GM23338 (cell line): ENCODE measurements around the gene SRP68. TPM values are rescaled to one million over a fixed set of nuclear protein-coding genes. Genes with fewer than 3 reads are reported as not detected.

Experiments used
- ATAC-seq: fragments of 200-7000 bp; cut with Tn5 transposase; 3 replicates; pipeline ENCODE4 v1.9.1; 2020
- DNase-seq: peaks from one replicate; pipeline ENCODE4 v3.0.0-alpha.2; 2015; ENCODE audit warnings: low spot score
- H2AFZ ChIP-seq: fragments of 200-600 bp; sonication (generic); 2 replicates; pipeline ENCODE4 v1.8.0; 2016; ENCODE audit warnings: antibody characterized with exemption, mild to moderate bottlenecking, moderate library complexity
- H3F3A ChIP-seq: fragments of 200-600 bp; sonication (generic); replicated peaks from 2 replicates; pipeline ENCODE4 v1.8.0; 2017; ENCODE audit warnings: antibody characterized with exemption, mixed run types, low read depth
- H3K27ac ChIP-seq: fragments of 200-600 bp; sonication (generic); 2 replicates; pipeline ENCODE4 v1.6.1; 2016; ENCODE audit warnings: low read depth
- H3K27me3 ChIP-seq: fragments of 200-600 bp; sonication (generic); 2 replicates; pipeline ENCODE4 v1.8.0; 2016; ENCODE audit warnings: mild to moderate bottlenecking, mixed run types, moderate library complexity; ENCODE audit not compliant: insufficient read depth
- H3K36me3 ChIP-seq: fragments of 200-600 bp; sonication (generic); 2 replicates; pipeline ENCODE4 v1.8.0; 2016; ENCODE audit warnings: mild to moderate bottlenecking; ENCODE audit not compliant: insufficient read depth
- H3K4me1 ChIP-seq: fragments of 200-600 bp; sonication (generic); 2 replicates; pipeline ENCODE4 v1.8.0; 2016; ENCODE audit warnings: mild to moderate bottlenecking, moderate library complexity; ENCODE audit not compliant: insufficient read depth
- H3K4me2 ChIP-seq: fragments of 200-600 bp; sonication (generic); 2 replicates; pipeline ENCODE4 v1.7.1; 2017; ENCODE audit warnings: mixed run types
- H3K4me3 ChIP-seq: fragments of 200-600 bp; sonication (generic); 2 replicates; pipeline ENCODE4 v1.6.1; 2016; ENCODE audit warnings: mixed run types
- H3K79me2 ChIP-seq: fragments of 200-600 bp; sonication (generic); replicated peaks from 2 replicates; pipeline ENCODE4 v1.8.0; 2017; ENCODE audit warnings: mild to moderate bottlenecking; ENCODE audit not compliant: insufficient read depth
- H3K9me2 ChIP-seq: fragments of 200-600 bp; sonication (generic); 2 replicates; pipeline ENCODE4 v1.8.0; 2017; ENCODE audit not compliant: insufficient read depth
- H4K20me1 ChIP-seq: fragments of 200-600 bp; sonication (generic); replicated peaks from 2 replicates; pipeline ENCODE4 v1.8.0; 2017; ENCODE audit warnings: mild to moderate bottlenecking; ENCODE audit not compliant: insufficient read depth
- H3K27ac Mint-ChIP-seq: 2 replicates; pipeline ENCODE4 v1.8.0; 2020; ENCODE audit warnings: inconsistent platforms, mild to moderate bottlenecking, moderate library complexity, mixed read lengths
- H3K27me3 Mint-ChIP-seq: 3 replicates; pipeline ENCODE4 v1.8.0; 2022; ENCODE audit warnings: low read depth, mild to moderate bottlenecking, moderate library complexity, mixed read lengths, inconsistent platforms; ENCODE audit not compliant: insufficient read depth, poor library complexity
- H3K36me3 Mint-ChIP-seq: 3 replicates; pipeline ENCODE4 v1.8.0; 2021; ENCODE audit warnings: low read depth, mild to moderate bottlenecking, inconsistent platforms, moderate library complexity, mixed read lengths
- H3K4me1 Mint-ChIP-seq: 3 replicates; pipeline ENCODE4 v1.8.0; 2020; ENCODE audit warnings: mild to moderate bottlenecking, inconsistent platforms, mixed read lengths
- H3K4me3 Mint-ChIP-seq: 3 replicates; pipeline ENCODE4 v1.8.0; 2021; ENCODE audit warnings: moderate library complexity, mild to moderate bottlenecking, inconsistent platforms, mixed read lengths
- H3K9me3 Mint-ChIP-seq: 3 replicates; pipeline ENCODE4 v1.8.0; 2020; ENCODE audit warnings: moderate library complexity, mild to moderate bottlenecking, inconsistent platforms, mixed read lengths
- EZH2 ChIP-seq: fragments of 200-600 bp; sonication (generic); IDR thresholded peaks from one replicate; pipeline ENCODE4 v1.8.0; 2017; ENCODE audit warnings: antibody characterized with exemption, mild to moderate bottlenecking, low read depth; ENCODE audit not compliant: unreplicated experiment
- STAT1 ChIP-seq: IDR thresholded peaks from one replicate; pipeline ENCODE4 v1.6.1; 2016; ENCODE audit warnings: antibody characterized with exemption; ENCODE audit not compliant: unreplicated experiment
- ZNF114 ChIP-seq: fragments of 250-450 bp; sonication (Bioruptor Pico); IDR thresholded peaks from 2 replicates; pipeline ENCODE4 v1.5.0; 2020; ENCODE audit warnings: mild to moderate bottlenecking, moderate library complexity
- polyA plus RNA-seq: library from polyadenylated mRNA; unstranded; fragments of >200 nt; fragmentation: Nextera tagmentation; extraction: Ambion mirVana; gene quantifications from 2 replicates; pipeline ENCODE4 v1.2.1, GENCODE V29; 2016
- total RNA-seq: library from RNA; depleted of rRNA; stranded (reverse); fragments of >200 nt; shearing (Covaris generic); gene quantifications from 2 replicates; pipeline ENCODE4 v1.2.3, GENCODE V29; 2014
- TF ChIP-seq, protein P1 (sequence below), 2 experiments: fragments of 200-600 bp in 1 of 2; sonication (generic) in 1 of 2; conservative IDR thresholded peaks; 2 replicates each; pipeline versions ENCODE4 v1.5.1 to v1.6.1; 2016 to 2017; ENCODE audit warnings: antibody characterized with exemption in 2 of 2, low read depth in 2 of 2, mild to moderate bottlenecking in 2 of 2, moderate library complexity in 1 of 2
- TF ChIP-seq, protein P2 (sequence below): IDR thresholded peaks from 2 replicates; pipeline ENCODE4 v1.6.1; 2016; ENCODE audit warnings: antibody characterized with exemption

The SRP68 gene
- total and polyA plus RNA-seq, 2 experiments from 2014 or later, result 30.7 to 62.8 TPM

DNA sequence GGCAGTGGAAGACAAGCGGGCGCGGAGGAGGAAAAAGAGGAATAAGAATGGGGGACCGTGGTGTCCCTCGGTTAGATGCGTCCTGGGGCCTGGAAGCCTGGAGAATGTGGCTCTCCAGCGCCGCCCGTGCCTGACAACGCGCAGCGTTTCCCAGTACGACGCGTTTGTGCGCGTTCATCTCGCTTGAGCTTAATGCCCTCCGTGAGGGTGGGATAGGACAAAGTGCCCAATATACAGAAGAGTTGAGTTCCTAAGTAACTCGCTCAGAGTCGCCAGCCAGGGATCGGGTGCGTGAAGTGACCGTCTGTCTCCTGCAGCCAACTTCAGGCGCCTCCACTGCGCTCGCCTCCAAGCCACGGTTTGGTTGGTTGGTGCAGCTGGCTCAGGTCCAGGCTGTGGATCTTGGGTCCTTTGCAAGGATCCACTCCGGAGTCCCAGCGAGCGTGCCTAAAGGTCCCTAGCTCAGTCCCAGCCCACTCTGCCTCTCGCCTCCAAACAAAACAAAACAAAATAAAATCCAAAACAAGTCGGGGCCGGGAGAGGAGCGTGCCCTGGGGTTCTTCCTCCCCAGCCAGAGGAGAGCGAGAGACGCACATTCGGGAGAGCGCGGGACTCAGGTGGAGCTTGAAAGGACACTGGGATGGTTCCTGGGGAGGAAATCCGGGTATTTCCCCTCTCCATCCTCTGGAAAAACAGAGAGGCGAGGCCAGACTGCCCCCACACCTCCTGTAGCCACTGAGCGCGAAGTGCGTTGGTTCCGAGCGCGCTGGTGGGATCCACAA is 3.2 kb upstream of the SRP68 start:
- no peak overlapping the region for H3K27ac ChIP-seq
- H3K27me3 ChIP-seq, result peaks cover 71% of the 10 kb centered on the region
- Mint-ChIP-seq H3K27ac (no peak overlapping the region), H3K27me3 (peaks cover 79% of the 10 kb centered on the region), H3K4me3 (peak overlapping the region; percentile 76), H3K4me1 (peaks cover 52% of the 10 kb centered on the region), H3K9me3 (no peaks in the 10 kb centered on the region; the same call in 1 of the 3 replicates), H3K36me3 (no peaks in the 10 kb centered on the region; the same call in 2 of the 3 replicates)
- H3K4me2 ChIP-seq, result peak overlapping the region; percentile 93
- TF ChIP-seq STAT1 (no peak), EZH2 (peak; percentile 45)
- TF ChIP-seq, protein P1, sequence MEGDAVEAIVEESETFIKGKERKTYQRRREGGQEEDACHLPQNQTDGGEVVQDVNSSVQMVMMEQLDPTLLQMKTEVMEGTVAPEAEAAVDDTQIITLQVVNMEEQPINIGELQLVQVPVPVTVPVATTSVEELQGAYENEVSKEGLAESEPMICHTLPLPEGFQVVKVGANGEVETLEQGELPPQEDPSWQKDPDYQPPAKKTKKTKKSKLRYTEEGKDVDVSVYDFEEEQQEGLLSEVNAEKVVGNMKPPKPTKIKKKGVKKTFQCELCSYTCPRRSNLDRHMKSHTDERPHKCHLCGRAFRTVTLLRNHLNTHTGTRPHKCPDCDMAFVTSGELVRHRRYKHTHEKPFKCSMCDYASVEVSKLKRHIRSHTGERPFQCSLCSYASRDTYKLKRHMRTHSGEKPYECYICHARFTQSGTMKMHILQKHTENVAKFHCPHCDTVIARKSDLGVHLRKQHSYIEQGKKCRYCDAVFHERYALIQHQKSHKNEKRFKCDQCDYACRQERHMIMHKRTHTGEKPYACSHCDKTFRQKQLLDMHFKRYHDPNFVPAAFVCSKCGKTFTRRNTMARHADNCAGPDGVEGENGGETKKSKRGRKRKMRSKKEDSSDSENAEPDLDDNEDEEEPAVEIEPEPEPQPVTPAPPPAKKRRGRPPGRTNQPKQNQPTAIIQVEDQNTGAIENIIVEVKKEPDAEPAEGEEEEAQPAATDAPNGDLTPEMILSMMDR (conservative IDR thresholded peaks at IDR 0.05; ENCODE audit: low read depth in 2 of 2), result peak; percentile 37 to 63
- DNase-seq (peak; percentile 85), ATAC-seq (peak; percentile 19)
- no peaks in the 10 kb centered on the region for H3K9me2 ChIP-seq
- H3K4me1 ChIP-seq, result peaks cover 46% of the 10 kb centered on the region
- H4K20me1 ChIP-seq, result 0 out of 2 replicates have a peak, but pooled peaks cover 13% of the 10 kb centered on the region
- H3F3A ChIP-seq, result peaks cover 28% of the 10 kb centered on the region
- H3K79me2 ChIP-seq, result peaks cover 16% of the 10 kb centered on the region
- H3K36me3 ChIP-seq, result no peaks in the 10 kb centered on the region
- H3K4me3 ChIP-seq, result peak overlapping the region; percentile 66
- H2AFZ ChIP-seq, result peak overlapping the region; percentile 98

DNA sequence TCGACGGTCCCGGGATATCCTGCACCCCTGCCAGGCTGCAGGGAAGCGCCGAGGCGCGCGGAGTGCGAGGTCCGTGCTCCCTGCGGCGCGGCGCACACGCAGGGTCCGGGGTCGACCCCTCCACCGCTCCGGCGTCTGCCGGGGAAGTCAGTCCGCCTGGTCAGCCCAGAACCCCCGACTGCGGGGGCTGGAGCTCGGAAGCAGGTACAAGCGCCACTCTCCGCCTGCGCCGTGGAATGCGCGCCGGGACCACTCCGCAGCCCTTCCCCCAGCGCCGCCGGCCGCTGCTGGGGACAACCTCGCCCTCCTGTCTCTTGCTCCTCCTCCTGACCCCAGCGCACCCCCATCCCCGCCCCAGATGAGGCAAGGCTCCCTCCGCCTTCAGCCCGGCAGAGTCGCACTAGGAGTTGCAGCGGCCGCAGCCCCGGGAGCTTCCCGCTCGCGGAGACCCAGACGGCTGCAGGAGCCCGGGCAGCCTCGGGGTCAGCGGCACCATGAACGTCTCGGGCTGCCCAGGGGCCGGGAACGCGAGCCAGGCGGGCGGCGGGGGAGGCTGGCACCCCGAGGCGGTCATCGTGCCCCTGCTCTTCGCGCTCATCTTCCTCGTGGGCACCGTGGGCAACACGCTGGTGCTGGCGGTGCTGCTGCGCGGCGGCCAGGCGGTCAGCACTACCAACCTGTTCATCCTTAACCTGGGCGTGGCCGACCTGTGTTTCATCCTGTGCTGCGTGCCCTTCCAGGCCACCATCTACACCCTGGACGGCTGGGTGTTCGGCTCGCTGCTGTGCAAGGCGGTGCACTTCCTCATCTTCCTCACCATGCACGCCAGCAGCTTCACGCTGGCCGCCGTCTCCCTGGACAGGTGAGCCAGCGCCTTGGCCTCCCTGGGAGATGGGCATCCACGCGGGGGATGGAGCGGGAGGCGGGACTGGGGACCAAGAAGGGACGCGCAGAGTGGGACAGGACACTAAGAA is 2.4 kb upstream of the SRP68 start, which contains the start of gene GALR2:
TSS of gene GALR2 (plus strand) at position 392 of the 974 bp plus-strand sequence. CDS start at position 495, 103 bp downstream.
- peak within 1 kb of the TSS; percentile 76 for H3K4me3 Mint-ChIP-seq
- H3K4me1 ChIP-seq, result peaks cover 37% of the 10 kb centered on the region
- no peaks in the 10 kb centered on the region; the same call in 1 of the 3 replicates for H3K9me3 Mint-ChIP-seq
- peaks cover 69% of the 10 kb centered on the region for H3K27me3 ChIP-seq
- H3K4me2 ChIP-seq, result peak within 1 kb of the TSS; percentile 93
- no peak within 1 kb of the TSS for H3K27ac Mint-ChIP-seq
- TF ChIP-seq, protein P2, sequence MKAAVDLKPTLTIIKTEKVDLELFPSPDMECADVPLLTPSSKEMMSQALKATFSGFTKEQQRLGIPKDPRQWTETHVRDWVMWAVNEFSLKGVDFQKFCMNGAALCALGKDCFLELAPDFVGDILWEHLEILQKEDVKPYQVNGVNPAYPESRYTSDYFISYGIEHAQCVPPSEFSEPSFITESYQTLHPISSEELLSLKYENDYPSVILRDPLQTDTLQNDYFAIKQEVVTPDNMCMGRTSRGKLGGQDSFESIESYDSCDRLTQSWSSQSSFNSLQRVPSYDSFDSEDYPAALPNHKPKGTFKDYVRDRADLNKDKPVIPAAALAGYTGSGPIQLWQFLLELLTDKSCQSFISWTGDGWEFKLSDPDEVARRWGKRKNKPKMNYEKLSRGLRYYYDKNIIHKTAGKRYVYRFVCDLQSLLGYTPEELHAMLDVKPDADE, result no peak
- TF ChIP-seq EZH2, result peak; percentile 87
- TF ChIP-seq ZNF114 (CRISPR knock-in tag), result no peak
- H3K4me1 Mint-ChIP-seq, result peaks cover 45% of the 10 kb centered on the region
- peaks cover 70% of the 10 kb centered on the region for H3K27me3 Mint-ChIP-seq
- peak within 1 kb of the TSS; percentile 66 for H3K4me3 ChIP-seq
- peaks cover 28% of the 10 kb centered on the region for H3F3A ChIP-seq
- DNase-seq (peak; percentile 80), ATAC-seq (peak; percentile 17)
- H2AFZ ChIP-seq, result peak within 1 kb of the TSS; percentile 98
- peaks cover 12% of the 10 kb centered on the region for H4K20me1 ChIP-seq
- H3K36me3 ChIP-seq, result no peaks in the 10 kb centered on the region
- H3K36me3 Mint-ChIP-seq, result no peaks in the 10 kb centered on the region; the same call in 1 of the 3 replicates
- H3K9me2 ChIP-seq, result no peaks in the 10 kb centered on the region
- H3K79me2 ChIP-seq, result peaks cover 25% of the 10 kb centered on the region
- no peak within 1 kb of the TSS for H3K27ac ChIP-seq
